Cerebellar nuclear complex (tissue), 1 donor: ENCODE data around the gene RNF181.
"Not testable (repeated sequence)": the region's sequence is repeated elsewhere in the genome, so short reads cannot be mapped to it uniquely, and the experiment has no call there.

ENCODE experiments used
- DNase-seq, 2 experiments: peaks; one replicate each; lab custom pipeline; 2025; lab: John Stamatoyannopoulos, UW

The RNF181 gene

GRCh38 chr2:85595301-85596025 lies at the start of gene RNF181:
Gene RNF181 (plus strand): TSS chr2:85595745. CDS start chr2:85595764, 19 bp downstream.
- peak; percentile 95 to 99 for DNase-seq

GRCh38 chr2:85545780-85546240 lies 49.7 kb upstream of the RNF181 start:
- no peak for DNase-seq

- no peak for DNase-seq
Observed at GRCh38 chr2:85547089-85547858, 48.3 kb upstream of the RNF181 start.

GRCh38 chr2:85547859-85548607 lies 47.5 kb upstream of the RNF181 start:
- DNase-seq, result no peak

GRCh38 chr2:85548608-85548900 lies 47.0 kb upstream of the RNF181 start:
- no peak for DNase-seq

- DNase-seq, result no peak
Observed at GRCh38 chr2:85549095-85549494, 46.5 kb upstream of the RNF181 start.

GRCh38 chr2:85549826-85550225 lies 45.7 kb upstream of the RNF181 start:
- no peak for DNase-seq

GRCh38 chr2:85550486-85550885 lies 45.1 kb upstream of the RNF181 start:
- DNase-seq, result no peak

- DNase-seq, result peak; percentile 7 to 48
Observed at GRCh38 chr2:85551698-85552678, 43.6 kb upstream of the RNF181 start.

- DNase-seq, result no peak
Observed at GRCh38 chr2:85553184-85553583, 42.4 kb upstream of the RNF181 start.

- no peak for DNase-seq
Observed at GRCh38 chr2:85554980-85555612, 40.4 kb upstream of the RNF181 start.

- DNase-seq, result no peak
Observed at GRCh38 chr2:85557130-85557529, 38.4 kb upstream of the RNF181 start.

- no peak for DNase-seq
Observed at GRCh38 chr2:85558160-85558559, 37.4 kb upstream of the RNF181 start.

- not testable (repeated sequence) for DNase-seq
Observed at GRCh38 chr2:85560403-85560726, 35.2 kb upstream of the RNF181 start.

GRCh38 chr2:85560812-85561279 lies 34.7 kb upstream of the RNF181 start:
- DNase-seq, result no peak

- DNase-seq, result peak in 1 of 2 experiments; percentile 85
Observed at GRCh38 chr2:85561280-85562212, 34.0 kb upstream of the RNF181 start, which contains the start of gene GGCX. Gene GGCX (minus strand): TSS chr2:85561493. CDS start chr2:85561428, 65 bp downstream.

GRCh38 chr2:85564144-85564563 lies 31.4 kb upstream of the RNF181 start:
- DNase-seq, result no peak

GRCh38 chr2:85566265-85566664 lies 29.3 kb upstream of the RNF181 start:
- DNase-seq, result no peak

GRCh38 chr2:85575739-85576138 lies 19.8 kb upstream of the RNF181 start:
- no peak for DNase-seq

GRCh38 chr2:85577063-85577385 lies 18.5 kb upstream of the RNF181 start:
- DNase-seq, result no peak
